Neural cell (in vitro differentiated cells): Measurements from ENCODE around the gene MSI2.

Experiments
- REST ChIP-seq: IDR thresholded peaks from 2 replicates; pipeline ENCODE4 v1.6.1; 2012; ENCODE audit warnings: borderline replicate concordance
- TF ChIP-seq, protein P1 (sequence below): fragments of 450-650 bp; IDR thresholded peaks from 2 replicates; pipeline ENCODE4 v1.5.1; 2014; ENCODE audit warnings: antibody characterized with exemption, mild to moderate bottlenecking, moderate library complexity; ENCODE audit not compliant: poor library complexity, severe bottlenecking

- TF ChIP-seq, protein P1, sequence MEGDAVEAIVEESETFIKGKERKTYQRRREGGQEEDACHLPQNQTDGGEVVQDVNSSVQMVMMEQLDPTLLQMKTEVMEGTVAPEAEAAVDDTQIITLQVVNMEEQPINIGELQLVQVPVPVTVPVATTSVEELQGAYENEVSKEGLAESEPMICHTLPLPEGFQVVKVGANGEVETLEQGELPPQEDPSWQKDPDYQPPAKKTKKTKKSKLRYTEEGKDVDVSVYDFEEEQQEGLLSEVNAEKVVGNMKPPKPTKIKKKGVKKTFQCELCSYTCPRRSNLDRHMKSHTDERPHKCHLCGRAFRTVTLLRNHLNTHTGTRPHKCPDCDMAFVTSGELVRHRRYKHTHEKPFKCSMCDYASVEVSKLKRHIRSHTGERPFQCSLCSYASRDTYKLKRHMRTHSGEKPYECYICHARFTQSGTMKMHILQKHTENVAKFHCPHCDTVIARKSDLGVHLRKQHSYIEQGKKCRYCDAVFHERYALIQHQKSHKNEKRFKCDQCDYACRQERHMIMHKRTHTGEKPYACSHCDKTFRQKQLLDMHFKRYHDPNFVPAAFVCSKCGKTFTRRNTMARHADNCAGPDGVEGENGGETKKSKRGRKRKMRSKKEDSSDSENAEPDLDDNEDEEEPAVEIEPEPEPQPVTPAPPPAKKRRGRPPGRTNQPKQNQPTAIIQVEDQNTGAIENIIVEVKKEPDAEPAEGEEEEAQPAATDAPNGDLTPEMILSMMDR: no peak
- no peak for TF ChIP-seq REST
These were observed 276.6 kb downstream of the MSI2 start for GRCh38 chr17:57532966-57533365.
